Nephron (organoid): ENCODE data around the gene MYBBP1A.

ENCODE experiments used
- H3K27ac Mint-ChIP-seq, 3 experiments: 2 replicates each; pipeline ENCODE4 v1.8.0; 2020; ENCODE audit warnings: mixed read lengths in 3 of 3, mild to moderate bottlenecking in 2 of 3, moderate library complexity in 1 of 3
- H3K27me3 Mint-ChIP-seq: 2 replicates; pipeline ENCODE4 v1.8.0; 2021; ENCODE audit warnings: low read depth, mild to moderate bottlenecking, moderate library complexity, mixed read lengths
- H3K36me3 Mint-ChIP-seq: 2 replicates; pipeline ENCODE4 v1.8.0; 2020; ENCODE audit warnings: low read depth, mixed read lengths
- H3K4me1 Mint-ChIP-seq: 2 replicates; pipeline ENCODE4 v1.8.0; 2020; ENCODE audit warnings: mixed read lengths
- H3K4me3 Mint-ChIP-seq, 3 experiments: 2 replicates each; pipeline ENCODE4 v1.8.0; 2020; ENCODE audit warnings: mild to moderate bottlenecking in 3 of 3, mixed read lengths in 3 of 3, moderate library complexity in 2 of 3
- H3K9me3 Mint-ChIP-seq: 2 replicates; pipeline ENCODE4 v1.8.0; 2020; ENCODE audit warnings: mixed read lengths
- TF ChIP-seq, protein P1 (sequence below), 3 experiments: fragments of 200-600 bp; sonication (generic); IDR thresholded peaks; one replicate each; pipeline ENCODE4 v1.5.0; 2021; ENCODE audit warnings: antibody characterized with exemption in 3 of 3; ENCODE audit not compliant: unreplicated experiment in 3 of 3

Gene MYBBP1A

DNA sequence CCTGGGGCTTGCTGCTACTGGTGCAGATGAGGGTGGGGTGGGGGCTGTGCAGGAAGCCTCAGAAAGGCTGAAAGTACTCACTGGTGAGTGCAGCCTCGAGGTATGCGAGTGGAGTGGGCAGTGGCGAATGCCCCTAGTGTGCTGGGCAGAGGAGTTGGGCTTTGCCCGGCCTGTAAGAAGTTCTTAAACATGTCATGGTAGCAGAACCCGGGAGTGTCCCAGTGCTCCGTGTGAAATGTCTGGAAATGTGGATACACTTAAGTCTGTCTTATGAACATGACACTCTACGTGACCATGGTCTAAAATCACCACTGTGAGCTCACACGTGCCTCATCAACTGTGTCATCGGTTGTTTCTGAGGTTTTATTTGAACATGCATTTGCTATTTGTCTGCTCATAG is 30.9 kb upstream of the MYBBP1A start:
- H3K27me3 Mint-ChIP-seq, result peaks cover 22% of the 10 kb centered on the region
- H3K9me3 Mint-ChIP-seq, result no peaks in the 10 kb centered on the region
- peaks cover 71% of the 10 kb centered on the region for H3K4me1 Mint-ChIP-seq
- peaks cover 5% of the 10 kb centered on the region for H3K36me3 Mint-ChIP-seq
- TF ChIP-seq, protein P1, sequence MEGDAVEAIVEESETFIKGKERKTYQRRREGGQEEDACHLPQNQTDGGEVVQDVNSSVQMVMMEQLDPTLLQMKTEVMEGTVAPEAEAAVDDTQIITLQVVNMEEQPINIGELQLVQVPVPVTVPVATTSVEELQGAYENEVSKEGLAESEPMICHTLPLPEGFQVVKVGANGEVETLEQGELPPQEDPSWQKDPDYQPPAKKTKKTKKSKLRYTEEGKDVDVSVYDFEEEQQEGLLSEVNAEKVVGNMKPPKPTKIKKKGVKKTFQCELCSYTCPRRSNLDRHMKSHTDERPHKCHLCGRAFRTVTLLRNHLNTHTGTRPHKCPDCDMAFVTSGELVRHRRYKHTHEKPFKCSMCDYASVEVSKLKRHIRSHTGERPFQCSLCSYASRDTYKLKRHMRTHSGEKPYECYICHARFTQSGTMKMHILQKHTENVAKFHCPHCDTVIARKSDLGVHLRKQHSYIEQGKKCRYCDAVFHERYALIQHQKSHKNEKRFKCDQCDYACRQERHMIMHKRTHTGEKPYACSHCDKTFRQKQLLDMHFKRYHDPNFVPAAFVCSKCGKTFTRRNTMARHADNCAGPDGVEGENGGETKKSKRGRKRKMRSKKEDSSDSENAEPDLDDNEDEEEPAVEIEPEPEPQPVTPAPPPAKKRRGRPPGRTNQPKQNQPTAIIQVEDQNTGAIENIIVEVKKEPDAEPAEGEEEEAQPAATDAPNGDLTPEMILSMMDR (IDR thresholded peaks at IDR 0.05; ENCODE audit: unreplicated experiment in 3 of 3), result no peak
- H3K27ac Mint-ChIP-seq, result peak overlapping the region; percentile 70 to 100 (median 97)
- H3K4me3 Mint-ChIP-seq, result peak overlapping the region; percentile 92 to 96 (median 94)

GRCh38 chr17:4585638-4585994 is 30.4 kb upstream of the MYBBP1A start:
- Mint-ChIP-seq H3K4me1 (peaks cover 73% of the 10 kb centered on the region), H3K9me3 (no peaks in the 10 kb centered on the region), H3K36me3 (peaks cover 5% of the 10 kb centered on the region)

DNA sequence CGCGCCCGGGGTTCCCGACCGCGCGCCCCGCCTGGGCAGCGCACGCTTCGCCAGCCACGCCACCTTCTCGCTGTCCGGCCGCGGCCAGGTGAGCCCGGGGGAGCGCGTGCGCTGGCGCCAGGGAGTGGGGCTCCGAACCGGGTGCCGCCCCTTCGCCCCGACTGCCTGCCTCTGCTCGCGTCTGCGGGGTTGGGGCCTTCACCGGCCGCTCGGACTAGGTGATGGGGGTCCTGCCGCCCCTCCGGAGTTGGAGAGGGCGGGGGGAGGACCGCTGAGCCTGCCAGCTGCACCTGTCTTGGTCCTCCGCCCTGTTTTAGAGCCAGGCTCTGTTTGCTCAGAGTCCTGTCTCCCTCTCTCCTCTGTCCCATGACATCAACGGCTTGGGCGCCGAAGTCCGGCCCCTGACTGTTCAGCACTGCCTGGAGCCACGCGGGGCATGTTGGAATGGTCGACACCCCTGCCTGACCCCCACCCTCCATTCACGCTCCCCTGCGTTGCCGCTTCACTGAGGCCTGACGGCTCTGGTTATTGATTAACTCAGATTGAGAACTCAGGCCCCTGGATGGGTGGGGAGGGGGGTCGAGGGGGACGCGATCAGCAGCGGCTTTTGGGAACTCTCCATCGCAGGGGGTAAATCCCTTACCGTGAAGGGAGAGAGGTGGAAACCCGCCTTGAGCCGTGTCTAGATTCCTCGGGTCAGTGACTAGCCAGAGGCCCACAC is 29.9 kb upstream of the MYBBP1A start:
- Mint-ChIP-seq H3K36me3 (peaks cover 5% of the 10 kb centered on the region), H3K9me3 (no peaks in the 10 kb centered on the region), H3K27ac (peak overlapping the region; percentile 70 to 100 (median 97)), H3K27me3 (peaks cover 17% of the 10 kb centered on the region), H3K4me1 (peaks cover 70% of the 10 kb centered on the region), H3K4me3 (peak overlapping the region; percentile 92 to 96 (median 94))
- TF ChIP-seq, protein P1 (IDR thresholded peaks at IDR 0.05; ENCODE audit: unreplicated experiment in 3 of 3), result no peak

More at GRCh38 chr17:4585638-4585994, 30.4 kb upstream of the MYBBP1A start:
- Mint-ChIP-seq H3K27me3 (peaks cover 22% of the 10 kb centered on the region), H3K4me3 (peak overlapping the region; percentile 92 to 96 (median 94)), H3K27ac (peak overlapping the region; percentile 70 to 100 (median 97))
- TF ChIP-seq, protein P1 (IDR thresholded peaks at IDR 0.05; ENCODE audit: unreplicated experiment in 3 of 3), result no peak

GRCh38 chr17:4584101-4584916 is 29.1 kb upstream of the MYBBP1A start, which contains the start of gene SMTNL2:
SMTNL2 (plus strand) TSS chr17:4584529; CDS start chr17:4584606, 77 bp downstream.
- Mint-ChIP-seq H3K9me3 (no peaks in the 10 kb centered on the region), H3K4me1 (peaks cover 74% of the 10 kb centered on the region), H3K27me3 (peaks cover 17% of the 10 kb centered on the region), H3K27ac (peak within 1 kb of the TSS; percentile 83 to 100 (median 97)), H3K36me3 (peaks cover 5% of the 10 kb centered on the region), H3K4me3 (peak within 1 kb of the TSS; percentile 92 to 96 (median 94))
- TF ChIP-seq, protein P1 (IDR thresholded peaks at IDR 0.05; ENCODE audit: unreplicated experiment in 3 of 3), result peak in 2 of 3 experiments; percentile 3 to 4

DNA sequence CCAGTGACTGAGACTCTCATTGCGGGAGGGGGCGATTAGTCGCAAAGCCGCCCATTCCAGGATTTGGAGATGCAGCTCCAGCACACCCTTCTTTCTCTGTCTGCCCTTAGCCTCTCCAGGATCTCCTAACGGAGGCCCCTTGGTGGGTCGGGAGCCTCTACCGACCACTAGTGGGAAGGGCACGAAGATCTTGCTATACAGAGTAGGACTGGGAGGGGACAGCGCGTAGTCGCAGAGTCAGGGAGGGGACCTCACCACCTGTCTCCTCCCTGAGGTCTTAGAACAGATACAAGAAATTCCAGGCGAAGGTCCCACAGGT is 28.6 kb upstream of the MYBBP1A start:
- peak overlapping the region; percentile 86 to 92 (median 91) for H3K4me3 Mint-ChIP-seq
- TF ChIP-seq, protein P1 (IDR thresholded peaks at IDR 0.05; ENCODE audit: unreplicated experiment in 3 of 3), result peak; percentile 66 to 70 (median 66)
- peak overlapping the region; percentile 83 to 95 (median 95) for H3K27ac Mint-ChIP-seq
- H3K9me3 Mint-ChIP-seq, result no peaks in the 10 kb centered on the region
- H3K27me3 Mint-ChIP-seq, result peaks cover 17% of the 10 kb centered on the region
- peaks cover 70% of the 10 kb centered on the region for H3K4me1 Mint-ChIP-seq
- H3K36me3 Mint-ChIP-seq, result peaks cover 5% of the 10 kb centered on the region
